Gastroesophageal sphincter (tissue), 4 donors: ENCODE results near the gene VPS13A. TPM values are rescaled to one million over a fixed set of nuclear protein-coding genes. Genes with fewer than 3 reads are reported as not detected.
A peak's percentile ranks its signal among the peaks of the same experiment; 100 is the strongest.
"Not testable (repeated sequence)": the region's sequence is repeated elsewhere in the genome, so short reads cannot be mapped to it uniquely, and the experiment has no call there.

ENCODE experiments used
- ATAC-seq: fragments of 150-250 bp; one replicate; pipeline ENCODE4 v1.9.1; 2016; ENCODE audit warnings: mild to moderate bottlenecking, moderate library complexity
- H3K27ac ChIP-seq, 4 donors: fragments of 200-600 bp; sonication (generic) in 3 of 4; 1 replicate in 3 of 4; 2 replicates in 1 of 4; pipeline ENCODE4 v1.5.1; 2016 to 2019
- H3K27me3 ChIP-seq: fragments of 200-600 bp; sonication (generic); one replicate; pipeline ENCODE4 v1.5.1; 2019
- H3K36me3 ChIP-seq, 2 donors: fragments of 200-600 bp; sonication (generic); one replicate each; pipeline ENCODE4 v1.5.1; 2019; ENCODE audit warnings: control low read depth in 1 of 2
- H3K4me1 ChIP-seq, 3 donors: fragments of 200-600 bp; sonication (generic); 1 replicate in 2 of 3; 2 replicates in 1 of 3; pipeline ENCODE4 v1.5.1; 2016 to 2019; ENCODE audit warnings: control low read depth in 2 of 3
- H3K4me3 ChIP-seq, 2 donors: fragments of 200-600 bp; sonication (generic); one replicate each; pipeline ENCODE4 v1.5.1; 2019; ENCODE audit warnings: mild to moderate bottlenecking in 1 of 2, moderate library complexity in 1 of 2
- H3K9me3 ChIP-seq, 3 donors: fragments of 200-600 bp; sonication (generic); one replicate each; pipeline ENCODE4 v1.5.1; 2017 to 2019; ENCODE audit warnings: control low read depth in 2 of 3
- EP300 ChIP-seq: sonication (generic); formaldehyde crosslinking; IDR thresholded peaks from one replicate; pipeline ENCODE4 v1.6.1; 2017; ENCODE audit warnings: antibody characterized with exemption, mild to moderate bottlenecking
- POLR2A ChIP-seq, 2 donors: fragments of 450-650 bp; IDR thresholded peaks; one replicate each; pipeline ENCODE4 v1.6.1; 2017; ENCODE audit warnings: antibody characterized with exemption in 2 of 2, mild to moderate bottlenecking in 2 of 2, moderate library complexity in 1 of 2
- POLR2AphosphoS5 ChIP-seq: sonication (generic); formaldehyde crosslinking; IDR thresholded peaks from one replicate; pipeline ENCODE4 v1.6.1; 2017; ENCODE audit warnings: antibody characterized with exemption
- WGBS, 2 donors: methylation state at CpG; one replicate each; pipeline ENCODE4 v1.1.5; 2018; ENCODE audit warnings: low coverage in 1 of 2; 5-methylcytosine and 5-hydroxymethylcytosine counted together
- total RNA-seq, 4 donors: library from RNA; depleted of rRNA; stranded (reverse); fragments of >200 nt; gene quantifications; one replicate each; pipeline ENCODE4 v1.1.0, GENCODE V29; 2016
- TF ChIP-seq, protein P1 (sequence below), 4 experiments: fragments of 200-600 bp in 2 of 4; fragments of 450-650 bp in 2 of 4; sonication (generic) in 1 of 4; IDR thresholded peaks; one replicate each; pipeline ENCODE4 v1.5.1; 2017 to 2019; ENCODE audit warnings: antibody characterized with exemption in 4 of 4, mild to moderate bottlenecking in 2 of 4, moderate library complexity in 2 of 4

The VPS13A gene
- total RNA-seq, 4 donors from 2014 or later: 33.7 to 79.7 (median 42.6) TPM

- no peak for ATAC-seq
- H3K4me1 ChIP-seq: no peaks in the 10 kb centered on the region
- H3K36me3 ChIP-seq: peaks cover 0 to 37% of the 10 kb centered on the region in 2 donors
- WGBS, 2 donors: 77 to 100% methylated on average over 1 to 2 of the region's 2 CpGs
- H3K27ac ChIP-seq: no peak overlapping the region
- H3K9me3 ChIP-seq: no peaks in the 10 kb centered on the region
- H3K4me3 ChIP-seq: no peak overlapping the region
- TF ChIP-seq, protein P1, sequence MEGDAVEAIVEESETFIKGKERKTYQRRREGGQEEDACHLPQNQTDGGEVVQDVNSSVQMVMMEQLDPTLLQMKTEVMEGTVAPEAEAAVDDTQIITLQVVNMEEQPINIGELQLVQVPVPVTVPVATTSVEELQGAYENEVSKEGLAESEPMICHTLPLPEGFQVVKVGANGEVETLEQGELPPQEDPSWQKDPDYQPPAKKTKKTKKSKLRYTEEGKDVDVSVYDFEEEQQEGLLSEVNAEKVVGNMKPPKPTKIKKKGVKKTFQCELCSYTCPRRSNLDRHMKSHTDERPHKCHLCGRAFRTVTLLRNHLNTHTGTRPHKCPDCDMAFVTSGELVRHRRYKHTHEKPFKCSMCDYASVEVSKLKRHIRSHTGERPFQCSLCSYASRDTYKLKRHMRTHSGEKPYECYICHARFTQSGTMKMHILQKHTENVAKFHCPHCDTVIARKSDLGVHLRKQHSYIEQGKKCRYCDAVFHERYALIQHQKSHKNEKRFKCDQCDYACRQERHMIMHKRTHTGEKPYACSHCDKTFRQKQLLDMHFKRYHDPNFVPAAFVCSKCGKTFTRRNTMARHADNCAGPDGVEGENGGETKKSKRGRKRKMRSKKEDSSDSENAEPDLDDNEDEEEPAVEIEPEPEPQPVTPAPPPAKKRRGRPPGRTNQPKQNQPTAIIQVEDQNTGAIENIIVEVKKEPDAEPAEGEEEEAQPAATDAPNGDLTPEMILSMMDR (IDR thresholded peaks at IDR 0.05): no peak
- TF ChIP-seq POLR2AphosphoS5 (no peak), POLR2A (IDR thresholded peaks at IDR 0.05) (no peak), EP300 (no peak)
- no peaks in the 10 kb centered on the region for H3K27me3 ChIP-seq
Measured at GRCh38 chr9:77402286-77402685, 225.0 kb downstream of the VPS13A start.

DNA sequence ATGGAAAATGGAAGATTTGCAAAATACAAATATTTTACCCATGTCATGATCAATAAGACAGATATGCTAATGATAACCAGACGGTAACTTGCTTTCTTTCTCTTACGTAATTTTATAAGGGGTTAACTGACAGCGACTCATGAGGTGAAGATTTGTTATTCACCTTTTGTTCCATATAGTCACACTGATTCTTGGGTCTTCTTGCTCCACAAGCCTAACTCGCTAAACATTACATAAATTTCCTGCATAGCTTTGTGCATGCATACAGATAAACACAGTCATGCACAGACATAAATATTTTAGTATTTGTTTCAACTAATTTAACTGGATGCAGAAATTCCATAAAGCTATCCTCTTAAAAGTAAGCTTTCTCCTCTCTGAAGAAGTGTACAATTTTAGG is 225.9 kb downstream of the VPS13A start:
- WGBS, 2 donors: 86 to 96% methylated on average over 4 of the region's 4 CpGs
- peaks cover 4 to 46% of the 10 kb centered on the region in 2 donors for H3K36me3 ChIP-seq
- H3K4me3 ChIP-seq: no peak overlapping the region
- TF ChIP-seq POLR2A (IDR thresholded peaks at IDR 0.05) (no peak), EP300 (no peak), POLR2AphosphoS5 (no peak)
- TF ChIP-seq, protein P1 (IDR thresholded peaks at IDR 0.05): no peak
- H3K4me1 ChIP-seq: no peaks in the 10 kb centered on the region
- H3K9me3 ChIP-seq: no peaks in the 10 kb centered on the region
- H3K27ac ChIP-seq: no peak overlapping the region
- no peak for ATAC-seq
- H3K27me3 ChIP-seq: no peaks in the 10 kb centered on the region

- H3K4me1 ChIP-seq, H3K27ac ChIP-seq, ATAC-seq, H3K9me3 ChIP-seq, H3K27me3 ChIP-seq, H3K4me3 ChIP-seq: not testable (repeated sequence)
- H3K36me3 ChIP-seq: peaks cover 4 to 51% of the 10 kb centered on the region in 2 donors
- 90% methylated on average over 2 of the region's 9 CpGs; no CpG with 5 or more reads in 1 of the 2 donors for WGBS, 2 donors
Measured at GRCh38 chr9:77408521-77408920, 231.2 kb downstream of the VPS13A start.

- 48 to 49% methylated on average over 5 of the region's 5 CpGs for WGBS, 2 donors
- TF ChIP-seq, protein P1 (IDR thresholded peaks at IDR 0.05): no peak
- TF ChIP-seq POLR2AphosphoS5 (peak; percentile 22), POLR2A (IDR thresholded peaks at IDR 0.05) (no peak)
- Histone ChIP-seq H3K4me1 (no peaks in the 10 kb centered on the region), H3K9me3 (no peaks in the 10 kb centered on the region), H3K27me3 (no peaks in the 10 kb centered on the region), H3K36me3 (peaks cover 0 to 6% of the 10 kb centered on the region in 2 donors), H3K4me3 (no peak overlapping the region), H3K27ac (peak overlapping the region in 2 of 4 donors; percentile 4 to 47)
- ATAC-seq: peak; percentile 82
Measured at GRCh38 chr9:77417566-77417965, 240.2 kb downstream of the VPS13A start.

GRCh38 chr9:77418226-77418625 is 240.9 kb downstream of the VPS13A start:
- no peaks in the 10 kb centered on the region for H3K27me3 ChIP-seq
- no peak for TF ChIP-seq POLR2A (IDR thresholded peaks at IDR 0.05)
- TF ChIP-seq, protein P1 (IDR thresholded peaks at IDR 0.05): no peak
- no peak for TF ChIP-seq POLR2AphosphoS5
- TF ChIP-seq EP300: no peak
- no peak for ATAC-seq
- H3K36me3 ChIP-seq: peaks cover 0 to 6% of the 10 kb centered on the region in 2 donors
- H3K9me3 ChIP-seq: no peaks in the 10 kb centered on the region
- no peaks in the 10 kb centered on the region for H3K4me1 ChIP-seq
- peak overlapping the region in 1 of 4 donors; percentile 47 for H3K27ac ChIP-seq
- H3K4me3 ChIP-seq: no peak overlapping the region
